ENCODE data around the gene PARD3B. TPM values are rescaled to one million over a fixed set of nuclear protein-coding genes. Genes with fewer than 3 reads are reported as not detected.

The PARD3B gene
- total RNA-seq, 2 experiments from 2014 or later, result 0.11 to 0.88 TPM

- DNase-seq (no peak), ATAC-seq (no peak)
- H3K36me3 Mint-ChIP-seq (ENCODE audit: low read depth), result no peaks in the 10 kb centered on the region
- no peak overlapping the region for H3K27ac Mint-ChIP-seq
- TF ChIP-seq CTCF (IDR thresholded peaks at IDR 0.05), result no peak
- ChIA-PET CTCF (interaction anchor here (1.0 to 1.5 kb wide), 3 partner anchors 11 to 50 kb away, joined by 3 to 4 read pairs (median 3); no protein-coding TSS in a partner anchor), POLR2A (no interaction called here)
- intact Hi-C loops (cut with micrococcal nuclease), result no loop called here
- no peaks in the 10 kb centered on the region for H3K27me3 Mint-ChIP-seq
- H3K4me1 Mint-ChIP-seq (ENCODE audit: low read depth), result peaks cover 5% of the 10 kb centered on the region
- no peaks in the 10 kb centered on the region for H3K9me3 Mint-ChIP-seq
- H3K4me3 Mint-ChIP-seq, result no peak overlapping the region
Measured at GRCh38 chr2:204750389-204750788, 205.1 kb downstream of the PARD3B start.

- POLR2A ChIA-PET, result no interaction called here
- no peaks in the 10 kb centered on the region for H3K27me3 Mint-ChIP-seq
- TF ChIP-seq CTCF (IDR thresholded peaks at IDR 0.05), result no peak
- intact Hi-C loops (cut with micrococcal nuclease), result no loop called here
- H3K27ac Mint-ChIP-seq, result no peak overlapping the region
- H3K4me3 Mint-ChIP-seq, result no peak overlapping the region
- CTCF ChIA-PET, result no interaction called here
- ATAC-seq, result no peak
- peaks cover 5% of the 10 kb centered on the region for H3K4me1 Mint-ChIP-seq (ENCODE audit: low read depth)
- H3K9me3 Mint-ChIP-seq, result no peaks in the 10 kb centered on the region
- H3K36me3 Mint-ChIP-seq (ENCODE audit: low read depth), result no peaks in the 10 kb centered on the region
- no peak for DNase-seq
Measured at GRCh38 chr2:204751472-204751871, 206.2 kb downstream of the PARD3B start.

GRCh38 chr2:204753841-204754240 lies 208.6 kb downstream of the PARD3B start:
- peaks cover 5% of the 10 kb centered on the region for H3K4me1 Mint-ChIP-seq (ENCODE audit: low read depth)
- CTCF ChIA-PET, result no interaction called here
- POLR2A ChIA-PET, result no interaction called here
- H3K27ac Mint-ChIP-seq, result no peak overlapping the region
- H3K4me3 Mint-ChIP-seq, result no peak overlapping the region
- DNase-seq (no peak), ATAC-seq (no peak)
- no peak for TF ChIP-seq CTCF (IDR thresholded peaks at IDR 0.05)
- H3K36me3 Mint-ChIP-seq (ENCODE audit: low read depth), result no peaks in the 10 kb centered on the region
- no peaks in the 10 kb centered on the region for H3K27me3 Mint-ChIP-seq
- no peaks in the 10 kb centered on the region for H3K9me3 Mint-ChIP-seq
- intact Hi-C loops (cut with micrococcal nuclease), result no loop called here

- DNase-seq (no peak), ATAC-seq (no peak)
- intact Hi-C loops (cut with micrococcal nuclease), result no loop called here
- Mint-ChIP-seq H3K27me3 (no peaks in the 10 kb centered on the region), H3K9me3 (no peaks in the 10 kb centered on the region), H3K36me3 (ENCODE audit: low read depth) (no peaks in the 10 kb centered on the region), H3K4me3 (no peak overlapping the region), H3K27ac (no peak overlapping the region), H3K4me1 (ENCODE audit: low read depth) (peaks cover 2% of the 10 kb centered on the region)
- no peak for TF ChIP-seq CTCF (IDR thresholded peaks at IDR 0.05)
- ChIA-PET POLR2A (no interaction called here), CTCF (interaction anchor here (0.6 kb wide), 1 partner anchor 438 kb away, joined by 3 read pairs; no protein-coding TSS in a partner anchor)
Measured at GRCh38 chr2:204754898-204755297, 209.6 kb downstream of the PARD3B start.

GRCh38 chr2:204763974-204764703 lies 218.9 kb downstream of the PARD3B start:
- no peak overlapping the region for H3K27ac Mint-ChIP-seq

More at GRCh38 chr2:204763974-204764703, 218.9 kb downstream of the PARD3B start:
- TF ChIP-seq CTCF (IDR thresholded peaks at IDR 0.05), result no peak
- DNase-seq (no peak), ATAC-seq (no peak)
- Mint-ChIP-seq H3K27me3 (no peaks in the 10 kb centered on the region), H3K36me3 (ENCODE audit: low read depth) (no peaks in the 10 kb centered on the region), H3K4me1 (ENCODE audit: low read depth) (no peaks in the 10 kb centered on the region), H3K9me3 (peaks cover 8% of the 10 kb centered on the region), H3K4me3 (no peak overlapping the region)
- intact Hi-C loops (cut with micrococcal nuclease), result no loop called here
- POLR2A ChIA-PET, result no interaction called here
- CTCF ChIA-PET, result no interaction called here
